ENCODE results near the gene NDUFS6. TPM values are rescaled to one million over a fixed set of nuclear protein-coding genes. Genes with fewer than 3 reads are reported as not detected.
"Not testable (repeated sequence)": the region's sequence is repeated elsewhere in the genome, so short reads cannot be mapped to it uniquely, and the experiment has no call there.

NDUFS6 gene
- polyA plus RNA-seq, 6 donors from 2014 or later, result 39.0 to 60.6 (median 47.3) TPM

DNA sequence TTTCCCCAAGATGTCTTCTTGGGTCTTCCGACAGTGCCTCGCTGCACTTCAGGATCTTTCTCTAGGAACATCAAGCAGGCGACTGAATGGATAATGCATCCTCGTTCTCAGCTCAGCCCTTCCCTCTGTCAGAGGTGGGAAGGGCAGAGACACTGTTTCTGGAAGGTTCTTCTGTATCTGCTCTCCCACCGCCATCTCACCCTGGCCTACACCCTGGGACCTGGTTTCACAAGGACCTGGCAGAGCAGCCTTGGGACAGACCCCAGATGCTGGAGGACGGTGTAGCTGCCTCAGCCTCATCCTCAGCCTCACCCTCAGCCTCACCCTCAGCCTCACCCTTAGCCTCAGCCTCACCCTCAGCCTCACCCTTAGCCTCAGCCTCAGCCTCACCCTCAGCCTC, 20.1 kb upstream of the NDUFS6 start:
- no peak for ATAC-seq (ENCODE audit: low read depth in 2 of 2)
- H3K4me3 Mint-ChIP-seq, result no peak overlapping the region
- peaks cover 8 to 13% (median 8%) of the 10 kb centered on the region in 3 donors for H3K4me1 Mint-ChIP-seq
- DNase-seq, result no peak
- H3K9me3 Mint-ChIP-seq, result no peaks in the 10 kb centered on the region
- H3K36me3 Mint-ChIP-seq, result no peaks in the 10 kb centered on the region
- H3K27ac Mint-ChIP-seq, result peak overlapping the region in 1 of 6 donors; percentile 39
- H3K27me3 Mint-ChIP-seq, result peaks cover 15 to 65% (median 58%) of the 10 kb centered on the region in 3 donors

DNA sequence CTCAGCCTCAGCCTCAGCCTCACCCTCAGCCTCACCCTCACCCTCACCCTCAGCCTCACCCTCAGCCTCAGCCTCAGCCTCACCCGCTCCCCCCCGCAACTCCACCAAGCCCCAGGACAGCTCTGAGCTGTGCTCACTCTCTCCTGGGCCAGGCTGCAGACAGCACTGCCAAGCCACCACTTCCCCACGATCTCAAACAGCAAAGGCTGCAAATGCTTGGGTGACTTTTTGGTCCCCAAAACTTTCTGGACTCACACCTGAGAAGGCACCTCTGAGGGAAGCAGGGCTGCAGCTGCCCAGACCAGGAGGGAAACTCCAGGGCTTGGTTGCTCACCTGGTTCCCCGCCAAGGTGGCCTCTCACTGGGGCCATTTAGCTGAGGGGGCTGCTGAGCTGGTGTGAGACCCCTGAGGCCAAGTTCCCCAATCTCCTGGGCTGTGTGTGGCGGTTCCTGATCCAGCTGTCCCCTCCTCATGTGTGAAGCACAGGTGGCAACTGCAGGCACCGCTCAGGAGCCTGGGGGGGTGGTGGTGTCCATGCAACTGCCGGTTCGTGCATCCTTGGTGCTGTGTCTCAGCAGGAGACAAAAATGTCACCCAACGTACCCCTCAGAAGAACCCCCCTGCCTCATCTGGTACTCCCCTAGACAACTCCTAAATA, 19.4 kb upstream of the NDUFS6 start:
- H3K9me3 Mint-ChIP-seq, result no peaks in the 10 kb centered on the region
- peaks cover 15 to 71% (median 63%) of the 10 kb centered on the region in 3 donors for H3K27me3 Mint-ChIP-seq
- H3K36me3 Mint-ChIP-seq, result no peaks in the 10 kb centered on the region
- ATAC-seq (ENCODE audit: low read depth in 2 of 2) (no peak), DNase-seq (no peak)
- peaks cover 8 to 13% (median 8%) of the 10 kb centered on the region in 3 donors for H3K4me1 Mint-ChIP-seq
- H3K4me3 Mint-ChIP-seq, result no peak overlapping the region
- peak overlapping the region in 2 of 6 donors; percentile 64 to 73 for H3K27ac Mint-ChIP-seq

DNA sequence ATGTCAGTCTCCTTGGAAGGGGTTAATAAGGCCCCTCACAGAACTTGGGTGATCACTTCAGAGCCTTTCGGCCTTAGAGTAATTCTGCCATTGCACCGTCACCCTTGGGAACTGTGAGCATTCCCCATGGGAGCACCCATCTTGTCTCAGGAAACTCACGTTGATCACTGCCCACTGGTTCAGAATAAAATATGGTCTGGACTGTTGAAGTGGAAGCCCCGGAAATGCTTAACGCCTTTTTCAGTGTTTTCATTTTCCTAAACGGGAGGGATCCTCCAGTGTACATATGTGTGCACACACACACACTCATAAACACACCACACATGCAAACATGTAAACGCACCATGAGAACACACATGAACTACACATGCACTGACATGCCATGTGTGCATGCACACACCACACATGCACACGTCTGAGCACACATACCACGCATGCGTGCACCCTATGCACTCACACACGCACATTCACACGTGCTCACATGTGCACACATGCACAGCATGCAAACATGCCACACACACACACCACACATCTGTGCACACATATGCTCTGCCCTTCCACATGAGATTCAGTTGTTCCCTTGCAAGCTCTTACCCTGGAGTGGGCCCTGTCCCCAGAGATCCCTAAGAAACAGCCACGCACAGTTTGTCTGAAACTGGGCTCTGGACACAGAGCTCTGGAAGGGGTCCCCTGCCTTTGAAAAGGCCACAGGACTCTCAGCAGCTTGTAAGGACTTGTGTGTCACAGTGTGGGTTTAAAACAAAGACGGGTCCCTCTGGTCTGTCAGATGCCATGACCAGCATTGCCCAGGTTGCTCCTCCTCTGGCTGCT, 18.6 kb upstream of the NDUFS6 start:
- Mint-ChIP-seq H3K4me3 (peak overlapping the region in 1 of 8 donors; percentile 51), H3K9me3 (no peaks in the 10 kb centered on the region), H3K4me1 (peaks cover 8 to 13% (median 8%) of the 10 kb centered on the region in 3 donors), H3K27ac (peak overlapping the region in 1 of 6 donors; percentile 44), H3K36me3 (no peaks in the 10 kb centered on the region), H3K27me3 (peaks cover 15 to 66% (median 60%) of the 10 kb centered on the region in 3 donors)
- no peak for ATAC-seq (ENCODE audit: low read depth in 2 of 2)
- no peak for DNase-seq

DNA sequence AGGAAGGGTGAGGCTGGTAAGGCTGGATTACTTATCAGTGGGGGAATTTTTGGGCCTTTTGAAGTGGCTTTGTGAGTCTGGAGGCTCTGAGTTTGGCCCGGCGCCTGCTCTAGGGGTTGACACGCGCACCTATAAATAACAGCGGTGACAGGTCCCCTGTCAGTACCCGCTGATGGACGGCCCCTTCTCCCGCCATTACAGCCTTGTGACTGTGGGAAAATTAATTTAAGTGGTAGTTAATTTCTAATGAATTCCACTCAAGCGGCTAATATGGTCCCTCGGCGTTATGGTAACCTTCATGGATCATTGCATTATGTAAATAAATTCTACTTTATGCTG, 18.0 kb upstream of the NDUFS6 start:
- Mint-ChIP-seq H3K4me1 (peaks cover 8 to 13% (median 8%) of the 10 kb centered on the region in 3 donors), H3K27me3 (peaks cover 20 to 67% (median 60%) of the 10 kb centered on the region in 3 donors), H3K36me3 (no peaks in the 10 kb centered on the region), H3K4me3 (no peak overlapping the region), H3K9me3 (no peaks in the 10 kb centered on the region), H3K27ac (peak overlapping the region in 1 of 6 donors; percentile 47)
- DNase-seq, result no peak
- ATAC-seq (ENCODE audit: low read depth in 2 of 2), result peak in 1 of 2 donors; percentile 52

DNA sequence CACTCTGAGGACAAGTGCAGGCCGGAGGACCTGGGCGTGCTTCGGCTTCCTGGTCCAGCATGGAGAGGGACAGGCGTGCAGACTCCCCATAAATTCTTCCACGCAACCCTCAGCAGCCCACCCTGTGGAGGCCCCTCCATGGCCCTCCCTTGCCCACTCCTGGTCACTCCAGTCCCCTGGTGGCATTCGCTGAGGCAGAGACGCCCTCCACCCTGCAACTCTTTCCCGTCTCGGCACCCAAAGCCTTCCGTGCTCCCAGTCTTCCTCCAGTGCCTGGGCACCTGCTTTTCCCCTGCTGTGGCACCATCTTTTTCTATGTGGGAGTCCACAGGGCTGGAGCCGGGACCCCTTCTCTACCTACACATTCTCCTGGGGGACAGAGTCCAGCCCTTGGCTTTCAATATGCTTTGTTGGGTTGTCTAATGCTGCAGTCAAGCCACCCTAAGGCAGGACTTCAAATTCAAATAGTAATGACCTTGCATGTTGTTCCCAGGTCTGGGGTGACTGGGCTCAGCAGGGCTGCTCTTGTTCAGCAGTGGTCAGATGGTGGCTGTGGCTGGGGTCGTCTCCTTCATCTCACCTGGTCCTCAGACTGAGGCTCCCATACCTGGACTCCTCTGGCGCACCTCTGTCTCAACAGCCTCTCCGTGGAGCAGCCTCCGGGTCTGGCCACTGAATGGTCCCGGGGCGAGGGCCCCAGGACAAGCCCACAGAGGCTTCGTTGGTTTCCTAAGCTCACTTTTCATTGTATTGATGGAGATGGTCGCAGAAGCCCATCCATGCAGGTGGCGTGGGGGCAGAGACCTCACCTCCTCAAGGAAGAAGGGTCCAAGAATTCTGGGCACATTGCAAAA, 16.8 kb upstream of the NDUFS6 start:
- Mint-ChIP-seq H3K4me3 (peak overlapping the region in 3 of 8 donors; percentile 4 to 72 (median 53)), H3K4me1 (peaks cover 8 to 13% (median 8%) of the 10 kb centered on the region in 3 donors), H3K27ac (peak overlapping the region in 2 of 6 donors; percentile 27 to 78), H3K27me3 (peaks cover 20 to 60% (median 52%) of the 10 kb centered on the region in 3 donors), H3K9me3 (no peaks in the 10 kb centered on the region), H3K36me3 (no peaks in the 10 kb centered on the region)
- DNase-seq (no peak), ATAC-seq (ENCODE audit: low read depth in 2 of 2) (no peak)

DNA sequence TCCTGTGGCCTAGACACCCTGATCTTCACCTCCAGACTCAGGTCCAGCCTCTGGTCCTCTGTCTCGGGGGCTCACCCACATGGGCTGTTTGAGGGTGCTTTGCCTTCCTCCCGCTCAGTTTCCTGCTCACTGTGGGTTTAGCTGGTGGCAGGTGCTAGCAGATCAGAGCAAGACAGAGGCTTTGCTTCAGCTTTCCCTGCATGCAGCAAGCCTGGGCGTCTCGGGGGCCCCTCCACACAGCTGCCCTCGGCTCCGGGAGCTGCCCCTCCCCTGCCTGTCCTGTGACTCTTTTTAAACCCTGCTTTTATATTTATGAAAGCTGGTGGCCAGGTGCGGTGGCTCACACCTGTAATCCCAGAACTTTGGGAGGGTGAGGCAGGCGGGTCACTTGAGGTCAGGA, 16.1 kb upstream of the NDUFS6 start:
- DNase-seq, result no peak
- Mint-ChIP-seq H3K27ac (no peak overlapping the region), H3K27me3 (peaks cover 24 to 57% (median 52%) of the 10 kb centered on the region in 3 donors), H3K36me3 (no peaks in the 10 kb centered on the region), H3K9me3 (no peaks in the 10 kb centered on the region), H3K4me3 (no peak overlapping the region), H3K4me1 (peaks cover 8 to 13% (median 8%) of the 10 kb centered on the region in 3 donors)
- ATAC-seq (ENCODE audit: low read depth in 2 of 2), result no peak

DNA sequence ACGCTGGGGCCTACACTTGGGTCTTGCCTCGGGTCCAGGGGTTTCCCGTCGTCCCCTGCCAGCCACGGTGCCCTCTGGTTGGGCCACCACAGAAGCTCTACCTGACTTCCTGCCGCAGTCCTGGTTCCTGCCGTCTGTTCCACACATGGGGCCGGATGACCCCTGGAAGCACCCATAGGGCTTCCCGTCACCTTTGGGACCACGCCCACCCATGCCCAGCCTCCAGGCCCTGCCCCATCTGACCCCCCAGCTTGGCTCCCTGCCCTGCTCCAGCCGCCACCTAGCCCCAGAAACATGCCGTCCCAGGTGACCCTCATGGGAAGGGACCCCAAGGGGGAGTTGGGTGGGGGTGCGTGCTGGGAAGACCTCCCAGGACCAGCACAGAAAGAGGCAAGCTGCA, 15.2 kb upstream of the NDUFS6 start:
- H3K27ac Mint-ChIP-seq, result no peak overlapping the region
- H3K27me3 Mint-ChIP-seq, result peaks cover 20 to 52% (median 52%) of the 10 kb centered on the region in 3 donors
- no peaks in the 10 kb centered on the region for H3K9me3 Mint-ChIP-seq
- H3K4me3 Mint-ChIP-seq, result peak overlapping the region in 1 of 8 donors; percentile 70
- no peak for DNase-seq
- H3K36me3 Mint-ChIP-seq, result no peaks in the 10 kb centered on the region
- peaks cover 8 to 13% (median 8%) of the 10 kb centered on the region in 3 donors for H3K4me1 Mint-ChIP-seq
- ATAC-seq (ENCODE audit: low read depth in 2 of 2), result no peak

DNA sequence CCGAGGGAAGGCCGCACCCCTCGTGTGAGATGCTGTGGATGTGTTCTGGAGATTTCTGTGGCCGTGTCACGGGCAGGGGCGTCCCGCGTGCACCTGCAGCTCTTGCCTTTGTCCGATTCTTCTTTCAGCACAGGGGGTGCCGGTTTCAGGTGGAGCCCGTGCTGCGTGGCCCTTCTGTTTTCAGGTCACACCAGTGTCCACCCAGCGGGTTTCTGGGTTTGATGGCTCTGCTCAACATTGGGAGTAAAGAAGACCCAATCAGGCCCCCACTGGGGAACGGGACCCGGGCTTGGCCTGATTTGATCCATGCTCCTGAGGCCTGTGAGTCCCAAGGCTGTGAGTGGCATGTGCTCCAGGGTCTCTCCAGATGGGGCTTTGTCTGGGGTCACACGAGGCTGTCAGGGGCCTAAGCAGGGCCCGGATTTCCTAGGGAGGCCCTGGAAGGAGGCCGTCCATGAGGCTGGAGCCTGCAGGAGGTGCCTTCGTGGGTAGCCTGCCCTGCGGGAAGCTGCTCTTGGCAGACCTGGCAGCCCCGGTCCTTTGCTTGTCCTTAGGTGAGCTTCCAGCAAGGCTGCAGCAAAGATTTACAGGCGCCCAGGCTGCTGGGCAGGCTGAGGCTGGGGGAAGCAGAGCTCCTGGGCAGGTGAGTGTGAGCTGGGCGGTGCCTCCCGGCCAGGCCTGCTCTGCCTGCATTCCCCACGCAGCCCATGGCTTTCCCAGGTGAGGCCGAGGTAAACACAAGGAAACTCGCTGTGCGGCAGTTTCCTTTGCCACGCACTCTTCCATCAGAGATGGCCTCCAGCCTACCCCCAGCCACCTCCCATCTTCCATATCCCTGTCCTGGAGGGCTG, 14.4 kb upstream of the NDUFS6 start:
- H3K27ac Mint-ChIP-seq, result no peak overlapping the region

DNA sequence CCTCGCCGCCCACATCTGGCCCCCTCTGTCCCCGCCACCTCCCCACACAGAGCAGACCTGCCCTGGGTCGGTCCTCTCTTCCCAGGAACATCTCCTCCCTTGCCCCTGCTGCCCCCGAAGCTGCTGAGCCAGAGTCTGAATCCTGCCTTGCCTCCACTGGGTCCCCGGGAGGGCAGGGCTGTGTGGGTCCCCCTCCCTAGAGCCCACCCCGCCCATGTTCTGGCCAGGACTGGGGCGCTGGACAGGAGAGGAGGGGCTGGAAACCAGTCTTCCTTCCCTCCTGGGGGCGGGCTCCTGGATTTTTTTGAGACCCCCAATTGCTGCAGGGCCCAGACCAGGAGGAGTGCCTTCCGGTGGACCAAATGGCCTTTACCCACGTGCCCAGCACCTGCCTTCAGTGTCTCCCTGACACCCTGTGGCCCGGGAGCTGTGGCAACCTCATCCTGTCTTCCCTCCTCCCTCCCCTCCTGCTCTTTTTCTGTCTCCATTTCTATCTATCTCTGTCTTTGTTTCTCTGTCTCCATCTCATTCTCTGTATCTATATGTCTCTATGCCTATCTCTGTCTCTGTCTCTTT, 13.6 kb upstream of the NDUFS6 start:
- H3K27ac Mint-ChIP-seq, result no peak overlapping the region
- peak overlapping the region in 1 of 8 donors; percentile 61 for H3K4me3 Mint-ChIP-seq
- H3K4me1 Mint-ChIP-seq, result peaks cover 4 to 10% (median 8%) of the 10 kb centered on the region in 3 donors
- H3K36me3 Mint-ChIP-seq, result no peaks in the 10 kb centered on the region
- no peak for DNase-seq
- H3K9me3 Mint-ChIP-seq, result no peaks in the 10 kb centered on the region
- ATAC-seq (ENCODE audit: low read depth in 2 of 2), result no peak
- H3K27me3 Mint-ChIP-seq, result peaks cover 16 to 42% (median 39%) of the 10 kb centered on the region in 3 donors

More for the DNA sequence above, 14.4 kb upstream of the NDUFS6 start:
- Mint-ChIP-seq H3K36me3 (no peaks in the 10 kb centered on the region), H3K9me3 (no peaks in the 10 kb centered on the region), H3K4me3 (no peak overlapping the region), H3K27me3 (peaks cover 20 to 48% (median 46%) of the 10 kb centered on the region in 3 donors), H3K4me1 (peaks cover 8 to 13% (median 8%) of the 10 kb centered on the region in 3 donors)
- ATAC-seq (ENCODE audit: low read depth in 2 of 2), result no peak
- DNase-seq, result no peak

DNA sequence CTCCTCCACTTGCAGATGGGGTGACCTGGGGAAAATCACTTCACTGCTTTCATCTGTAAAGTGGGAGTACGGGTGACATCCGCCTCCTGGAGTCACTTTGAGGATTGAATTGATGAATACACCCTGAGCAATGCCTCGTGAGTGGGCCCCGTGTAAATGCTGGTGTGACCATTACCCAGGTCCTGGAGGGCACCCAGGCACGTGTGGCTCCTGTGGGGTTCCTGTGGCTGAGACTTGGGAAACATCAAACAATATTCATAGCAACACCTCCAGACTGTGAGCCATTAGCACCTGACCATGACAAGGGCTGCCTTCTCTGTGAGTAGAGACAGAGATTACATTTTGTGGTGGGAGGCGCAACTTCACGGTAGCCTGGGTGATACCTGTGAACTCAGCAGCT, 13.0 kb upstream of the NDUFS6 start:
- peaks cover 14 to 35% (median 33%) of the 10 kb centered on the region in 3 donors for H3K27me3 Mint-ChIP-seq
- ATAC-seq (ENCODE audit: low read depth in 2 of 2) (no peak), DNase-seq (no peak)
- H3K9me3 Mint-ChIP-seq, result no peaks in the 10 kb centered on the region
- H3K36me3 Mint-ChIP-seq, result no peaks in the 10 kb centered on the region
- H3K4me3 Mint-ChIP-seq, result peak overlapping the region in 1 of 8 donors; percentile 61
- H3K27ac Mint-ChIP-seq, result no peak overlapping the region
- peaks cover 2 to 5% (median 4%) of the 10 kb centered on the region in 3 donors for H3K4me1 Mint-ChIP-seq

DNA sequence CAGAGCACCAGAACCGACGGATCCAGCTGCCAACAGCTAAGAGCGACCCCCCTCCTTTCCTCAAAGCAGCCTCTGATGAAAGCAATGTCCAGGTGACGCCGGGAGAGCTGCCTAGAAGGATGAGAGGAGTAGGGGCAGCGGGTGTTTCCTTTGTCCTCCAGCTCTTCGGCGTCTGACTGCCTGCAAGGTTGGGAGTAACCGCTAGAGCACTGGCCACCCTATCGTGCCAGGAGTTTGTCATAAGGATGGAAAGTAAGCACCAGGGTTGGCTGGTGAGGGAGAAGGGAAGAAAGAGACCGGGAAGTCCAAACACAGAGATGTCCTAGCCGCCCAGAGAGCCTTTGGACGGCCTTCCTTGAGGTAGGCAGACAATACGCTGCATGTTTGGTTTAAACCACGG, 12.4 kb upstream of the NDUFS6 start:
- Mint-ChIP-seq H3K27ac (no peak overlapping the region), H3K9me3 (no peaks in the 10 kb centered on the region), H3K36me3 (no peaks in the 10 kb centered on the region), H3K4me3 (peak overlapping the region in 1 of 8 donors; percentile 66), H3K27me3 (peaks cover 14 to 33% (median 30%) of the 10 kb centered on the region in 3 donors), H3K4me1 (peaks cover 0 to 5% (median 0%) of the 10 kb centered on the region in 3 donors)
- DNase-seq, result no peak
- ATAC-seq (ENCODE audit: low read depth in 2 of 2), result no peak

DNA sequence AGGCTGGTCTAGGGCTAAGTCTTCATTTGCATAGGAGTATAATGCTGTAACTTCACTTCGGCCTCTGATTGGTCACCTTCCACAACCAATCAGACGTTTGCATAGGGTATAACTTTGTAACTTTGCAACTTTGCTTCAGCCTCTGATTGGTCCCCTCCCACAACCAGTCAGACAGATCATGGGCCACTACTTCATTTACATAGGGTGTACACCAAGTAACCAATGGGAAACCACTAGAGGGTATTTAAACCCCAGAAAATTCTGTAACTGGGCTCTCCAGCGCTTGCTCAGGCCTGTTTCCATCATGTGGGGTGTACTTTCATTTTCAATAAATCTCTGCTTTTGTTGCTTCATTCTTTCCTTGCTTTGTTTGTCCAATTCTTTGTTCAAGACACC, 11.8 kb upstream of the NDUFS6 start:
- DNase-seq; H3K27ac Mint-ChIP-seq; H3K4me3 Mint-ChIP-seq; ATAC-seq (ENCODE audit: low read depth in 2 of 2); H3K4me1 Mint-ChIP-seq; H3K9me3 Mint-ChIP-seq; H3K36me3 Mint-ChIP-seq: not testable (repeated sequence)
- H3K27me3 Mint-ChIP-seq, result peaks cover 10 to 27% (median 24%) of the 10 kb centered on the region in 3 donors

Measured in naive B cell (primary cell).